DMS79 treated with DMSO at 0.1 percent for 48 hours (cell line): Measurements from ENCODE around the gene GALNT10.

Experiments
- DNase-seq: peaks from one replicate; lab custom pipeline; 2025; lab: John Stamatoyannopoulos, UW

Gene GALNT10

GRCh38 chr5:154234551-154234950 is 44.0 kb downstream of the GALNT10 start:
- no peak for DNase-seq

- DNase-seq = no peak
These were observed 45.5 kb downstream of the GALNT10 start for GRCh38 chr5:154236011-154236410.

GRCh38 chr5:154236536-154237375 is 46.2 kb downstream of the GALNT10 start:
- DNase-seq = no peak

- no peak for DNase-seq
These were observed 46.8 kb downstream of the GALNT10 start for GRCh38 chr5:154237376-154237743.

- no peak for DNase-seq
These were observed 47.4 kb downstream of the GALNT10 start for GRCh38 chr5:154237946-154238345.

GRCh38 chr5:154238776-154239481 is 48.4 kb downstream of the GALNT10 start:
- DNase-seq = no peak

GRCh38 chr5:154240595-154240994 is 50.1 kb downstream of the GALNT10 start:
- no peak for DNase-seq

- no peak for DNase-seq
These were observed 50.5 kb downstream of the GALNT10 start for GRCh38 chr5:154241021-154241420.

GRCh38 chr5:154242442-154242841 is 51.9 kb downstream of the GALNT10 start:
- DNase-seq = peak; percentile 68

- no peak for DNase-seq
These were observed 52.4 kb downstream of the GALNT10 start for GRCh38 chr5:154242964-154243376.

- DNase-seq = no peak
These were observed 53.2 kb downstream of the GALNT10 start for GRCh38 chr5:154243736-154244135.

GRCh38 chr5:154244476-154244875 is 53.9 kb downstream of the GALNT10 start:
- DNase-seq = no peak

- no peak for DNase-seq
These were observed 58.2 kb downstream of the GALNT10 start for GRCh38 chr5:154248691-154249090.

- no peak for DNase-seq
These were observed 59.3 kb downstream of the GALNT10 start for GRCh38 chr5:154249826-154250225.

GRCh38 chr5:154251529-154251928 is 61.0 kb downstream of the GALNT10 start:
- no peak for DNase-seq

GRCh38 chr5:154253807-154254206 is 63.3 kb downstream of the GALNT10 start:
- no peak for DNase-seq

- no peak for DNase-seq
These were observed 64.4 kb downstream of the GALNT10 start for GRCh38 chr5:154254896-154255295.

- no peak for DNase-seq
These were observed 66.5 kb downstream of the GALNT10 start for GRCh38 chr5:154257046-154257445.

- DNase-seq = no peak
These were observed 68.1 kb downstream of the GALNT10 start for GRCh38 chr5:154258531-154259217.

GRCh38 chr5:154260224-154260927 is 69.8 kb downstream of the GALNT10 start:
- no peak for DNase-seq

GRCh38 chr5:154262342-154262741 is 71.8 kb downstream of the GALNT10 start:
- peak; percentile 87 for DNase-seq

- DNase-seq = no peak
These were observed 74.1 kb downstream of the GALNT10 start for GRCh38 chr5:154264549-154265196.
